Epithelial cell of esophagus (primary cell): ENCODE data around the gene SYCE1.

Source experiments
- DNase-seq: peaks from one replicate; pipeline ENCODE4 v3.0.0; 2010; ENCODE audit warnings: low read depth
- H3K4me3 ChIP-seq: 2 replicates; pipeline ENCODE4 v1.5.1; 2011; ENCODE audit warnings: mild to moderate bottlenecking, low read length, control low read depth
- CTCF ChIP-seq: IDR thresholded peaks from 2 replicates; pipeline ENCODE4 v1.5.1; 2011; ENCODE audit warnings: low read depth, mild to moderate bottlenecking, low read length, control low read depth, inconsistent platforms; ENCODE audit not compliant: insufficient read depth; ENCODE audit errors: missing control alignments

The SYCE1 gene

GRCh38 chr10:133529576-133529946 is 35.8 kb downstream of the SYCE1 start:
- DNase-seq: no peak
- H3K4me3 ChIP-seq: no peak overlapping the region
- TF ChIP-seq CTCF: no peak

GRCh38 chr10:133528845-133529575 is 36.4 kb downstream of the SYCE1 start:
- DNase-seq: no peak
- H3K4me3 ChIP-seq: no peak overlapping the region
- TF ChIP-seq CTCF: no peak

- no peak overlapping the region for H3K4me3 ChIP-seq
- TF ChIP-seq CTCF: no peak
- DNase-seq: no peak
Measured at GRCh38 chr10:133528296-133528844, 37.0 kb downstream of the SYCE1 start.

GRCh38 chr10:133527771-133528271 is 37.6 kb downstream of the SYCE1 start:
- no peak for DNase-seq
- no peak overlapping the region for H3K4me3 ChIP-seq
- TF ChIP-seq CTCF: no peak

GRCh38 chr10:133526957-133527588 is 38.3 kb downstream of the SYCE1 start, which contains the start of gene CYP2E1:
TSS of gene CYP2E1 (plus strand) at chr10:133527363. CDS start at chr10:133527396, 33 bp downstream.
- TF ChIP-seq CTCF: no peak
- DNase-seq: no peak
- no peak within 1 kb of the TSS for H3K4me3 ChIP-seq

- TF ChIP-seq CTCF: no peak
- DNase-seq: no peak
- no peak overlapping the region for H3K4me3 ChIP-seq
Measured at GRCh38 chr10:133525444-133525843, 39.9 kb downstream of the SYCE1 start.
